DMS 273 treated with DMSO at 0.1 percent for 48 hours (cell line): ENCODE data around the gene ACER3.
"Not testable (repeated sequence)": the region's sequence is repeated elsewhere in the genome, so short reads cannot be mapped to it uniquely, and the experiment has no call there.

ENCODE experiments used
- DNase-seq: peaks from one replicate; lab custom pipeline; 2025; lab: John Stamatoyannopoulos, UW

ACER3 gene

DNA sequence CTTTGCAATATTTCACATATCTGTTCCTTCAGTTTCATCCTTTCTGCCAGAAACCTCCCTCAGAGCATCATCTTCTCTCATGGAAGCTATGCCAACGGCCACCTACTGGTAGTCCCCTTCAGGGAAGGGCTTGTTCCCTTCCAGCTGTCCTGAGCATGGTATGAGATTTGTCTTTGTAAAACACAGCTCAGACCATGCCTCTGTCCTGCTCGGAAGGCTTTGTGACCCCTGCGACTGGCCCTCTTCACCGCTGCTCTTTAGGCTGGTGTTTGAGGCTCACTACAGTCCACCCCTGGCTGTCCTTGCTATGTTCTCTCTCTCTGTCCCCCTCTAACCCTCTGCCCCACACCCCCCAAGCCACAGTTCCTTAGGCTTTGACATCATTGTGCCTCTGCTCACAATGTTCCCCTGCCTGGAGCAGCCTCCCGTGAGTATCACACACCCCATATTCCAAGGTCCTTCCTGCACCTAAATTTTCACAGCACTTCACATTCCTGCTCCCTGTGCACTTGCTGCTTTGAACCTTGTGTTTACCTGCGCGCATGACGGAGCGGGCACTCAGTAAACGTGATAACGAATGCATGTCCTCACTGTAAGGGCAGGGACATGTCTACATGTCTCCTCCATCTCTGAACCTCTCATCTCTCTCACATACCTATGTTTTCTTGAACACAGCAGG is 24.0 kb upstream of the ACER3 start:
- no peak for DNase-seq

DNA sequence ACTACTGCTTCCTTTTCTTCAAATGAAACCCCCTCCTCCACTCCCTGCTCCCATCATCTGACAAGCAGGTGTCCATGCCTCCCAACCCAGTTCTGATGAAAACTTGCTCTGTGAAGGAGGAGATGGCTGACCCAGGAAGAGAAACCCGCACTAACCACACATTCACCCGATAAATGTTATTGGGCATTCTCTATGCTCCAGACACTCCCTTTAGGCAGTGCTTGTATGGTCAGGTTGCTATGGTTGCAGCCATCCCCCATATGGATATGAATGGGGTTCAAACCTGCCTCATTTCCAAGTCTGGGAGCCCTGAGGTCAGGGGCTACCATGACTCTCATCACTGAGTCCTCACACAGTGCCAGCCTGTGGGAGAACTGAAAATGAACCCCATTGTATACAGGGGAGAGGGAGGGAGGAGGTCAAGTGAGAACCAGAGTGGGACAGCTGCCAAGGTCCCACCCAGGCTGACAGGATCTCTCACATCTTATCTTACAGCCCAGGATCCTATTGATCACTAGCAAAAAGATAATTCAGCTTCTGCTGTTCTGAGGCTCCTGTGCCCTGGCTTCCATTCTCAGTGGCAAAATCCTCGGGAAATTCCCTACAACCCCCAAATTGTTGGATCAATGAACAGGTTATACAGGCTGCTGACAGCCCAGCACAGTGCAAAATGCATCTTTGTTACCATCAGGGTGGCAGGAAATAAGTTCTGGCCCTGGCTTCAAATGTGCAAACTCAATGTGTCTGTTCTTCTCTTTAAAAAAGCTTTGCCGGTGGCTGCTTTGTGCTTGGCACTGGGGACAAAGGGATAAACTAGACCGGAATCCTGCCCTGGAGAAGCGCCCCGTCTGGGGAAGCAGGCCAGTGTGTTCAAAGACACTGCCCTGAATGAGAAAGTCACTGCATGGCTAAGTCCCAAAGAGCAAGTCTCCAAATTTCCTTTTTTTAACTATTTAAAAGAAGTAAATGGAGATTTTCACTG is 22.7 kb upstream of the ACER3 start:
- DNase-seq: no peak

DNA sequence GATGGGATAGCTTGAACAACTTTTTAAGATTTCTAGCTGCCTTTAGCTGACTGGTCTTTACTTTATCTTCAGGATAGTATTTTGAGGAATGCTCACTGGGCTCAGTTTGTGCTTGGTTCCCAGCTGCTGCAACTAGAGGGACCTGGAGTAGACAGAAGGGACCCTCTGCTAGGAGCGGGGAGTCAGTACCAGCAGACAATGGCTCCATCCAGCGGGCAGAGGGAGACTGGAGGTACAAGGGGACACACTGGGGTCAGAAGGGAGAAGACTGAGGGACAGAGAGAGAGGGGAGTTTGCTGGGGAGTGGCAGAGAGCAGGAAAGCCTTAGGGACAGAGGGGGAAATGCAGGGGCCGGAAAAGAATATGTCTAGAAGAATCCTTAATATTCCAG is 22.0 kb upstream of the ACER3 start:
- DNase-seq: no peak

- DNase-seq: no peak
Observed at GRCh38 chr11:76839311-76839710, 21.4 kb upstream of the ACER3 start.

- no peak for DNase-seq
Observed at GRCh38 chr11:76841923-76842452, 18.7 kb upstream of the ACER3 start.

- DNase-seq: no peak
Observed at GRCh38 chr11:76843907-76844306, 16.8 kb upstream of the ACER3 start.

GRCh38 chr11:76844511-76844910 is 16.2 kb upstream of the ACER3 start:
- no peak for DNase-seq

DNA sequence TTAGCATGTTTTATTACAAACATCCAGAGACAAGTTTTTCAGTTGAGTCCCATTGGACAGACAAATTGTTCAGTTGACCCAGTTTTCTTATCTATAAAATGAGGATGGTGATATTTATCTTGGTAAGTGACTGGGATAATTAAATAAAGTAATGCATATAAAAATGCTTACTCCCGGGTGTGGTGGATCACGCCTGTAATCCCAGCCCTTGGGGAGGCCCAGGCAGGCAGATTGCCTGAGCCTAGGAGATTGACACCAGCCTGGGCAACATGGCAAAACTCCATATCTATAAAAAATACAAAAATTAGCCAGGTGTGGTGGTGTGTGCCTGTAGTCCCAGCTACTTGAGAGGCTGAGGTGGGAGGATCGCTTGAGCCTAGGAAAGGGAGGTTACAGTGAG is 15.6 kb upstream of the ACER3 start:
- no peak for DNase-seq

DNA sequence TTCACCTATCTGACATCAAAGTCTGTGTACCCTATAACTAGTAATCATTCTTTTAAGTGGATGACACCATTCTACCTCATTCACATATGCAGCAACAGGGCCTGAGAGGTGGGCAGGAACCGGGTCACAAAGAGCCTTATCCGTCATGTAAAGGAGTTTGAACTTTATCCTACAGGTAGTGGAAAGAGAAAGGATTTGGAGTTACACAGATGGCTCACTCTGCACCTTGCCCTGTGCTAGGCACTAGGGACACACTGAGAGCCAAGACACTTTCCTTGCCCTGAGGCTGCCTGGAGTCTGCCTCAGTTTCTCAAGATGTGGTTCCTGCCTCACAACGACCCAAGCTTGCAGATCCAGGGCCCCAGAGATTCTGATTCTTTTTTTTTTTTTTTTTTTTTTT is 14.3 kb upstream of the ACER3 start:
- no peak for DNase-seq

DNA sequence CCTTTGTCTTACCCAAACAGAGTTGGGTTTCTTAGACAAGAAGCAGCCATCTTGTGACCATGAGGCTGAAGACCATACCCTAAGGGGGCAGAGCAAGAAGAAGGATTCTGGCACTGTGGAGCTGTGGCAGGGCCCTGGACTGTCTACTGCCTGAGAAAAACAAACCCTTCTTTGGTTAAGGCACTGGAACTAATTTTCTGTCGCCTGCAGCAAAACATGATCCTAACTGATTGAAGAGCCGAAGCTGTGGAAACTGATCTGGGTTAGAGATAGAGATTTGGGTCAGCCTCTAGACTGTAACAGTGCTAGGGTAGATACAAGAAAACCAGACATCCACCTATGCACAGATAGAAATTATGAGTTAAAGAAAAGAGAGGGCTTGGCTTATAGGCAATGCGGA is 11.3 kb upstream of the ACER3 start:
- DNase-seq: no peak

GRCh38 chr11:76850130-76850529 is 10.6 kb upstream of the ACER3 start:
- no peak for DNase-seq

DNA sequence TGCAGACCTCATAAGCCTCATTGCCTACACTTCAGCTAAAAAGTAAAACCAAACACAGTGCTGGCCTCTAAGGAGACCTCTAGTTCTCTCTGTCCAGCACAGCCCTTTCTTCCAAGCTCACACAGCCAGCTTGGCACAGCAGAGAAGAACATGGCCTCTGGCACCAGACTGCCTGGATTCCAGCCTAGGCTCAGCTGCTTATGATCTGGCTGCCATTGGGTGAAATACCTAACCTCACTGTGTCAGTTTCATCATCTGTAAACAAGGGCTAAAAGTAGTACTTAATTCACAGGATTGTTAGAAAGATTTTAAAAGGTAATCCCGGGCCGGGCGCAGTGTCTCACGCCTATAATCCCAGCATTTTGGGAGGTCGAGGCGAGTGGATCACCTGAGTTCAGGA is 9.9 kb upstream of the ACER3 start:
- DNase-seq: no peak

- DNase-seq: no peak
Observed at GRCh38 chr11:76854709-76855108, 6.0 kb upstream of the ACER3 start.

DNA sequence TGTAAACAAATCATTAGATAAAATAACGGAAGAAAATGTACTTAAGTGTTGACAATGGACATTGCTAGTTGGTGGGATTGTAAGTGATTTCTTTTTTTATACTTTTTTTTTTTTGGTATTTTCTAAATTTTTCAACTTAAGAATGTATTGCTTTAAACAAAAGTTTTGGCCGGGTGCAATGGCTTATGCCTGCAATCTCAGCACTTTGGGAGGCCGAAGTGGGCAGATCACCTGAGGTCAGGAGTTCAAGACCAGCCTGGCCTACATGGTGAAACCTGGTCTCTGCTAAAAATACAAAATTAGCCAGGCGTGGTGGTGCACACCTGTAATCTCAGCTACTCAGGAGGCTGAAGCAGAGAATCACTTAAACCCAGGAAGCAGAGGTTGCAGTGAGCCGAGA is 5.0 kb upstream of the ACER3 start:
- not testable (repeated sequence) for DNase-seq

- no peak for DNase-seq
Observed at GRCh38 chr11:76856106-76856505, 4.6 kb upstream of the ACER3 start.

DNA sequence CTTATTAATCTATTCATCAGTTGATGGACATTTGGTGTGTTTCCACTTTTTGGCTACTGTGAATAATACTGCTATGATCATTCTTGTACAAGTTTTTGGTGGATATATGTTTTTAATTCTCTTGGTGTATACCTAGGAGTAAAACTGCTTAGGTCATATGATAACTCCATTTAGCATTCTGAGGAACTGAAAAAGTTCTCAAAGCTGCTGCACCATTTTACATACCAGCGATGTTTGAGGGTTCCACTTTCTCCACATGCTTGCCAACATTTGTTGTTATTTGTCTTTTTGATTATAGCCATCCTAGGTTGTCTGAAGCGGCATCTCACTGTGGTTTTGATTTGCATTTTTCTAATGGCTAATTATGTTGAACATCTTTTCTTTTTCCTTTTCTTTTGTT is 4.1 kb upstream of the ACER3 start:
- DNase-seq: no peak

GRCh38 chr11:76857781-76858410 is 2.8 kb upstream of the ACER3 start:
- no peak for DNase-seq

DNA sequence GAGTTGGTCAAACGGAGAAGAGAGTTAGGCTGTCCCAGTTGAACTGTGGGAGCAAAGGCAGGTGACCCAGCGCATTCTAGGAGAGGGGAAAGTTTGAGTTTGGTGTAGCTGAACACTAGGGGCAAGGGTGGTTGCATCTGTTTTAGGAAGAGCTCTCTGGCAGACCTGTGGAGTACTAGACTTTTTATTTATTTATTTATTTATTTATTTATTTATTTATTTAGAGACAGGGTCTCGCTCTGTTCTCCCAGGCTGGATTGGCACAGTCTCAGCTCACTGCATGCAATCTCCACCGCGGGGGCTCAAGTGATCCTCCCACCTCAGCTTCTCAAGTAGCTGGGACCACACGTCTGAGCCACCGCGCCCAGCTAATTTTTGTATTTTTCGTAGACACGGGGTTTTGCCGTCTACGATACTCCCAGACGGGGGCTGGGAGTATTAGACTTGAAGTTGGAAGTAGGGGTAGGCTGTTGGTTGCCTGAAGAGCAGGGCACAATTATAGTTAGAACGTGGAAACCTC is 950 bp upstream of the ACER3 start:
- DNase-seq: no peak

DNA sequence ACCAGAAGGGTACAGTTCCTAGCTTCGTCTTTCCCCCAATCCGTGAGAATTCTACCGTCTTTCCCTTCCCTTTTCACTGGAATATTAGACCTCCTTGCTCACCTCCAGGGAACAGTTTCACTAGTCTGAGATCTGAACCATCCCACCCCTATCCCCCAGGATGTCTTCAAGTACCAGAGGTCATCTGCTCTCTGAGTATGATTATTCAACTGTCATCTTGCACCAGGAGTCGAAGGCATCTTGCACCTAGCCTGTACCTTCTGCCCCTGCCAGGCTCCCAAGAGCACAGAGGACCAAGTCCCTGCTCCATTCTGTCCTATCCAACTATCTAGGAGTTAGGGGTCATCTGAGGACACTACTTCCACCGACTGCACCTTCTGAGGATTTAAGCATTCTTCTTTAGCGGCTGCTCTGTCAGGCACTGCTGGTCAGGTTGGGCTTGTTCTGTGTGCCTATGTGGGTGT is 804 bp downstream of the ACER3 start:
- no peak for DNase-seq

GRCh38 chr11:76862794-76863193 is 2.1 kb downstream of the ACER3 start:
- not testable (repeated sequence) for DNase-seq

DNA sequence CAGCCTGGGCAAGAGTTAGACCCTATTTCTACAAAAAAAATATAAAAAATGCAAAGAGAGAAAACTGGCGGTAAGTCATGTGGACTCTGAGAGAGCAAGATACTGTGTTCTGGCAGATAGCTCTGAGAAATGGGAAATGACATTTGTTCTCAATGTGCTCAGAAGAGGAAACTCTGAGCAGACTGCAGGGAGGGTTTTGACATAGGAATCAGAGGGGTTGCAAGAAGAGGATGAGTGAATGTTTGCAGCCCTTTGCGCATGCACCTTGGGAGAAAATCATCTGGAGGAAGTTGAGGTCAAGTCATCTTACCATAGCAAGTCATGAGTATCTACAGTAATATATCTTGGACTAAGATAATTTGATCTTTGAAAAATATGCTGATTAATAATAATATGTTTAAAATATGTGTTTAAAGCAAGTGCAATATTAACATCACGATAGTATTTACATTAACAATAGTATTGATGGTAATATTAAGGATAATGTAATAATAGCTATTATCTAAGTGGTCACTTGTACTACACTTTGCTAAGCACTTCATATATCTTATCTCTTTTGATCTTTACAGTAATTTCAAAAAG is 2.6 kb downstream of the ACER3 start:
- DNase-seq: no peak
